ENCODE results near the gene KIF26B. TPM values are rescaled to one million over a fixed set of nuclear protein-coding genes. Genes with fewer than 3 reads are reported as not detected.

Gene KIF26B
- polyA plus RNA-seq, 2 of the 4 experiments (the other 2 are of a cell fraction): 0.01 to 0.04 TPM

DNA sequence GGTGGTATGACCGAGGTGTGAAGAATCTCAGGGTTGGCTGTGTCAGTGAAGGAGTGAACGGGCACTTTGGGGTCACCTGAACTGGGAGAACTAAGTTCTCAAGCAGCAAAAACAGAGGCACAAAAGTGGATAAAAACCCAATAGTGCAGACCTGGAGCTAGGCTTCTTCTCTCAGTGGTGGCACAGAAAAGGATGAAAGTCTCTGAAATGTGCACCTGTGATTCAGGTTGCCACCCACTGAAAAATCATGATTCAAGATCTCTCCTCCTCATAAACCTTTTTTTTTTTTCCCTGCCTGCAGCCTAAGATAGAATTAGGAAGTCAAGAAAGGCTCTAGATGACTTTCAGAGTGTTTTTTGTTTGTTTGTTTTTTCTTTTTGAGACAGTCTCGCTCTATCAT, 304.8 kb downstream of the KIF26B start:
- no peaks in the 10 kb centered on the region for H3K4me1 ChIP-seq
- H3K9me3 ChIP-seq: no peaks in the 10 kb centered on the region
- H3K4me3 ChIP-seq: no peak overlapping the region
- CTCF ChIA-PET: no interaction called here
- H3K4me2 ChIP-seq: no peak overlapping the region
- DNase-seq (ENCODE audit: low read depth in 1 of 2, low spot score in 1 of 2): no peak
- POLR2A ChIA-PET: no interaction called here
- no peak overlapping the region for H3K27ac ChIP-seq
- WGBS (ENCODE audit: missing lambda C conversion rate): 37% methylated on average over 3 of the region's 3 CpGs
- ATAC-seq: no peak
- no peak for FAIRE-seq
- TF ChIP-seq SMC3 (IDR thresholded peaks at IDR 0.05) (no peak), POLR2A (IDR thresholded peaks at IDR 0.05; ENCODE audit: low read length) (no peak), GATA3 (IDR thresholded peaks at IDR 0.05; ENCODE audit: borderline replicate concordance) (no peak), JUN (IDR thresholded peaks at IDR 0.05) (no peak), ZSCAN20 (CRISPR knock-in tag; IDR thresholded peaks at IDR 0.05) (no peak), FOSB (CRISPR knock-in tag; IDR thresholded peaks at IDR 0.05) (no peak), RNF2 (IDR thresholded peaks at IDR 0.05; ENCODE audit: borderline replicate concordance, low read depth) (no peak), KDM5A (IDR thresholded peaks at IDR 0.05) (no peak), NPAS2 (CRISPR knock-in tag; IDR thresholded peaks at IDR 0.05; ENCODE audit: borderline replicate concordance) (no peak), HOXB5 (CRISPR knock-in tag; IDR thresholded peaks at IDR 0.05) (no peak)
- TF ChIP-seq, protein P1, sequence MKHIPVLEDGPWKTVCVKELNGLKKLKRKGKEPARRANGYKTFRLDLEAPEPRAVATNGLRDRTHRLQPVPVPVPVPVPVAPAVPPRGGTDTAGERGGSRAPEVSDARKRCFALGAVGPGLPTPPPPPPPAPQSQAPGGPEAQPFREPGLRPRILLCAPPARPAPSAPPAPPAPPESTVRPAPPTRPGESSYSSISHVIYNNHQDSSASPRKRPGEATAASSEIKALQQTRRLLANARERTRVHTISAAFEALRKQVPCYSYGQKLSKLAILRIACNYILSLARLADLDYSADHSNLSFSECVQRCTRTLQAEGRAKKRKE (CRISPR knock-in tag; IDR thresholded peaks at IDR 0.05; ENCODE audit: low read depth): no peak
- TF ChIP-seq, protein P2, sequence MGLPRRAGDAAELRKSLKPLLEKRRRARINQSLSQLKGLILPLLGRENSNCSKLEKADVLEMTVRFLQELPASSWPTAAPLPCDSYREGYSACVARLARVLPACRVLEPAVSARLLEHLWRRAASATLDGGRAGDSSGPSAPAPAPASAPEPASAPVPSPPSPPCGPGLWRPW (IDR thresholded peaks at IDR 0.05): no peak
- TF ChIP-seq, protein P3, sequence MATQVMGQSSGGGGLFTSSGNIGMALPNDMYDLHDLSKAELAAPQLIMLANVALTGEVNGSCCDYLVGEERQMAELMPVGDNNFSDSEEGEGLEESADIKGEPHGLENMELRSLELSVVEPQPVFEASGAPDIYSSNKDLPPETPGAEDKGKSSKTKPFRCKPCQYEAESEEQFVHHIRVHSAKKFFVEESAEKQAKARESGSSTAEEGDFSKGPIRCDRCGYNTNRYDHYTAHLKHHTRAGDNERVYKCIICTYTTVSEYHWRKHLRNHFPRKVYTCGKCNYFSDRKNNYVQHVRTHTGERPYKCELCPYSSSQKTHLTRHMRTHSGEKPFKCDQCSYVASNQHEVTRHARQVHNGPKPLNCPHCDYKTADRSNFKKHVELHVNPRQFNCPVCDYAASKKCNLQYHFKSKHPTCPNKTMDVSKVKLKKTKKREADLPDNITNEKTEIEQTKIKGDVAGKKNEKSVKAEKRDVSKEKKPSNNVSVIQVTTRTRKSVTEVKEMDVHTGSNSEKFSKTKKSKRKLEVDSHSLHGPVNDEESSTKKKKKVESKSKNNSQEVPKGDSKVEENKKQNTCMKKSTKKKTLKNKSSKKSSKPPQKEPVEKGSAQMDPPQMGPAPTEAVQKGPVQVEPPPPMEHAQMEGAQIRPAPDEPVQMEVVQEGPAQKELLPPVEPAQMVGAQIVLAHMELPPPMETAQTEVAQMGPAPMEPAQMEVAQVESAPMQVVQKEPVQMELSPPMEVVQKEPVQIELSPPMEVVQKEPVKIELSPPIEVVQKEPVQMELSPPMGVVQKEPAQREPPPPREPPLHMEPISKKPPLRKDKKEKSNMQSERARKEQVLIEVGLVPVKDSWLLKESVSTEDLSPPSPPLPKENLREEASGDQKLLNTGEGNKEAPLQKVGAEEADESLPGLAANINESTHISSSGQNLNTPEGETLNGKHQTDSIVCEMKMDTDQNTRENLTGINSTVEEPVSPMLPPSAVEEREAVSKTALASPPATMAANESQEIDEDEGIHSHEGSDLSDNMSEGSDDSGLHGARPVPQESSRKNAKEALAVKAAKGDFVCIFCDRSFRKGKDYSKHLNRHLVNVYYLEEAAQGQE (IDR thresholded peaks at IDR 0.05): no peak

DNA sequence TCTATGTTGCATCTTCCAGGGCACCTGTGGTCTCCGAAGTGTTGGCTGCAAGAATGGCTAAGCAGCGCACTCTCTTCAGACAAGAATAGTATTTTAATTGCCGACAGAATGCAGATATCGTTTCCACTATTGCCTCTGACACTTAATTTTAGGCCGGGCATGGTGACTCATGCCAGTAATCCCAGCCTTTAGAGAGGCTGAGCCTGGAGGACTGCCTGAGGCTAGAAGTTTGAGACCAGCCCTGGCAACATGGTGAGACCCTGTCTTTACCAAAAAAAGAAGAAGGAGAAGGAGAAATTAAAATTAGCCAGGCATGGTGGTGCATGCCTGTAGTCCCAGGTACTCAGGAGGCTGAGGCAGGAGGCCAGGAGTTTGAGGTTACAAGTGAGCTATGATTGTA, 306.9 kb downstream of the KIF26B start:
- POLR2A ChIA-PET: no interaction called here
- ATAC-seq: no peak

More for the DNA sequence above, 306.9 kb downstream of the KIF26B start:
- no peak for TF ChIP-seq MAZ (IDR thresholded peaks at IDR 0.05; ENCODE audit: borderline replicate concordance, low read depth, low read length)
- TF ChIP-seq ZFP36 (IDR thresholded peaks at IDR 0.05; ENCODE audit: borderline replicate concordance, partially characterized antibody): no peak
- TF ChIP-seq EP300 (IDR thresholded peaks at IDR 0.05): no peak
- TF ChIP-seq POLR2A (IDR thresholded peaks at IDR 0.05; ENCODE audit: low read length): no peak
- TF ChIP-seq MAFK (IDR thresholded peaks at IDR 0.05; ENCODE audit: partially characterized antibody): no peak
- TF ChIP-seq NPAS2 (CRISPR knock-in tag; IDR thresholded peaks at IDR 0.05; ENCODE audit: borderline replicate concordance): no peak
- no peak for TF ChIP-seq NR3C1 (IDR thresholded peaks at IDR 0.05)
- TF ChIP-seq RAD21 (conservative IDR thresholded peaks at IDR 0.05 in 1 of 2, IDR thresholded peaks at IDR 0.05 in 1 of 2): no peak
- TF ChIP-seq, protein P4, sequence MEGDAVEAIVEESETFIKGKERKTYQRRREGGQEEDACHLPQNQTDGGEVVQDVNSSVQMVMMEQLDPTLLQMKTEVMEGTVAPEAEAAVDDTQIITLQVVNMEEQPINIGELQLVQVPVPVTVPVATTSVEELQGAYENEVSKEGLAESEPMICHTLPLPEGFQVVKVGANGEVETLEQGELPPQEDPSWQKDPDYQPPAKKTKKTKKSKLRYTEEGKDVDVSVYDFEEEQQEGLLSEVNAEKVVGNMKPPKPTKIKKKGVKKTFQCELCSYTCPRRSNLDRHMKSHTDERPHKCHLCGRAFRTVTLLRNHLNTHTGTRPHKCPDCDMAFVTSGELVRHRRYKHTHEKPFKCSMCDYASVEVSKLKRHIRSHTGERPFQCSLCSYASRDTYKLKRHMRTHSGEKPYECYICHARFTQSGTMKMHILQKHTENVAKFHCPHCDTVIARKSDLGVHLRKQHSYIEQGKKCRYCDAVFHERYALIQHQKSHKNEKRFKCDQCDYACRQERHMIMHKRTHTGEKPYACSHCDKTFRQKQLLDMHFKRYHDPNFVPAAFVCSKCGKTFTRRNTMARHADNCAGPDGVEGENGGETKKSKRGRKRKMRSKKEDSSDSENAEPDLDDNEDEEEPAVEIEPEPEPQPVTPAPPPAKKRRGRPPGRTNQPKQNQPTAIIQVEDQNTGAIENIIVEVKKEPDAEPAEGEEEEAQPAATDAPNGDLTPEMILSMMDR (IDR thresholded peaks at IDR 0.05): no peak
- no peak for TF ChIP-seq KDM5A (IDR thresholded peaks at IDR 0.05)
- TF ChIP-seq HOXB5 (CRISPR knock-in tag; IDR thresholded peaks at IDR 0.05): no peak
- TF ChIP-seq, protein P5, sequence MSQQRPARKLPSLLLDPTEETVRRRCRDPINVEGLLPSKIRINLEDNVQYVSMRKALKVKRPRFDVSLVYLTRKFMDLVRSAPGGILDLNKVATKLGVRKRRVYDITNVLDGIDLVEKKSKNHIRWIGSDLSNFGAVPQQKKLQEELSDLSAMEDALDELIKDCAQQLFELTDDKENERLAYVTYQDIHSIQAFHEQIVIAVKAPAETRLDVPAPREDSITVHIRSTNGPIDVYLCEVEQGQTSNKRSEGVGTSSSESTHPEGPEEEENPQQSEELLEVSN (IDR thresholded peaks at IDR 0.05; ENCODE audit: borderline replicate concordance, low read depth): no peak
- TF ChIP-seq ZC3H11A (IDR thresholded peaks at IDR 0.05): no peak
- no peak for TF ChIP-seq MYC (IDR thresholded peaks at IDR 0.05; ENCODE audit: borderline replicate concordance, low read length)
- no peak for TF ChIP-seq JUNB (IDR thresholded peaks at IDR 0.05)
- TF ChIP-seq POLR2AphosphoS2 (conservative IDR thresholded peaks at IDR 0.05; ENCODE audit: low read length): no peak
- DNase-seq (ENCODE audit: low read depth in 1 of 2, low spot score in 1 of 2): no peak
- CTCF ChIA-PET: no interaction called here
- 22% methylated on average over 5 of the region's 5 CpGs for whole genome bisulfite sequencing (ENCODE audit: missing lambda C conversion rate)
- FAIRE-seq: no peak
- no peaks in the 10 kb centered on the region for H3K9me3 ChIP-seq
- no peak overlapping the region for H3K4me2 ChIP-seq
- no peak overlapping the region for H3K4me3 ChIP-seq
- H3K27ac ChIP-seq: no peak overlapping the region
- H3K4me1 ChIP-seq: no peaks in the 10 kb centered on the region

All from A549 (cell line).